ENCODE data around the gene TP53.

TP53 gene

DNA sequence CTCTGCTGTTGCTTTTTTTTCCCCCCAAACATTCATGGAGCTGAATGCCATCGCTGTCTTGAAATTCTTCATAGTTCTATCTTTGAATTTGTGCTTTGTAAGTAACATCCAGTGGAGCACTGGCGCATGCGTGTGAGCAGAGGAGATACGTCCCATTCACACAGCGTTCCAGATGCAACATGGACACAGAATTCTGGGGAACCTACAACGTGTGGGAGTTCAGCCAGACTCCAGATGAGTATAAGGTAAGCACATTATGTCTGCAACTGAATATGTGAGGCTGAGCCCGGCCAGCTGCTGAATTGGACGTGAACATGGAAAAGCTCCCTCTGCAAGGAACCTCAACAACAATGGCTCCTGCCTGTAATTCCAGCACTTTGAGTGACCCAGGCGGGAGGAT lies 40.8 kb downstream of the TP53 start:
- H3K36me3 ChIP-seq (ENCODE audit: control insufficient read depth in 2 of 2, insufficient read depth in 1 of 2, low read length in 2 of 2), result no peaks in the 10 kb centered on the region
- ChIA-PET CTCF (interaction anchor here (0.7 to 1.4 kb wide), 2 partner anchors 24 to 41 kb away, joined by 4 to 5 read pairs; partner anchors contain the start of gene TP53), POLR2A (interaction anchor here (1.0 to 2.2 kb wide), 2 partner anchors 10 to 41 kb away, joined by 5 to 6 read pairs; partner anchors contain the start of gene TP53)
- TF ChIP-seq ZNF610 (tag by site-specific recombination; IDR thresholded peaks at IDR 0.05; ENCODE audit: borderline replicate concordance), result no peak
- no peak for TF ChIP-seq ZXDB (tag by site-specific recombination; IDR thresholded peaks at IDR 0.05)
- no peak for TF ChIP-seq ZNF202 (tag by site-specific recombination; IDR thresholded peaks at IDR 0.05; ENCODE audit: borderline replicate concordance)
- TF ChIP-seq, protein P1, sequence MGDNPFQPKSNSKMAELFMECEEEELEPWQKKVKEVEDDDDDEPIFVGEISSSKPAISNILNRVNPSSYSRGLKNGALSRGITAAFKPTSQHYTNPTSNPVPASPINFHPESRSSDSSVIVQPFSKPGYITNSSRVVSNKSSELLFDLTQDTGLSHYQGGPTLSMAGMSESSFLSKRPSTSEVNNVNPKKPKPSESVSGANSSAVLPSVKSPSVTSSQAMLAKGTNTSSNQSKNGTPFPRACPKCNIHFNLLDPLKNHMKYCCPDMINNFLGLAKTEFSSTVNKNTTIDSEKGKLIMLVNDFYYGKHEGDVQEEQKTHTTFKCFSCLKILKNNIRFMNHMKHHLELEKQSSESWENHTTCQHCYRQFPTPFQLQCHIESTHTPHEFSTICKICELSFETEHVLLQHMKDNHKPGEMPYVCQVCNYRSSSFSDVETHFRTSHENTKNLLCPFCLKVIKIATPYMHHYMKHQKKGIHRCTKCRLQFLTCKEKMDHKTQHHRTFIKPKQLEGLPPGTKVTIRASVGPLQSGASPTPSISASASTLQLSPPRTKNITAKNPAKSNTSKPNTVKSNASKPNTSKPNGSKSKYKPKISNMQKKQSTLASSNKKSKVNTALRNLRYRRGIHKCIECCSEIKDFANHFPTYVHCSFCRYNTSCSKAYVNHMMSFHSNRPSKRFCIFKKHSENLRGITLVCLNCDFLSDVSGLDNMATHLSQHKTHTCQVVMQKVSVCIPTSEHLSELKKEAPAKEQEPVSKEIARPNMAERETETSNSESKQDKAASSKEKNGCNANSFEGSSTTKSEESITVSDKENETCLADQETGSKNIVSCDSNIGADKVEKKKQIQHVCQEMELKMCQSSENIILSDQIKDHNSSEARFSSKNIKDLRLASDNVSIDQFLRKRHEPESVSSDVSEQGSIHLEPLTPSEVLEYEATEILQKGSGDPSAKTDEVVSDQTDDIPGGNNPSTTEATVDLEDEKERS (tag by site-specific recombination; IDR thresholded peaks at IDR 0.05), result no peak
- TF ChIP-seq ZNF266 (tag by site-specific recombination; IDR thresholded peaks at IDR 0.05; ENCODE audit: low read depth), result no peak
- no peak for TF ChIP-seq ZNF239 (tag by site-specific recombination; IDR thresholded peaks at IDR 0.05)
- no peak for TF ChIP-seq GLI4 (tag by site-specific recombination; IDR thresholded peaks at IDR 0.05)
- TF ChIP-seq, protein P2, sequence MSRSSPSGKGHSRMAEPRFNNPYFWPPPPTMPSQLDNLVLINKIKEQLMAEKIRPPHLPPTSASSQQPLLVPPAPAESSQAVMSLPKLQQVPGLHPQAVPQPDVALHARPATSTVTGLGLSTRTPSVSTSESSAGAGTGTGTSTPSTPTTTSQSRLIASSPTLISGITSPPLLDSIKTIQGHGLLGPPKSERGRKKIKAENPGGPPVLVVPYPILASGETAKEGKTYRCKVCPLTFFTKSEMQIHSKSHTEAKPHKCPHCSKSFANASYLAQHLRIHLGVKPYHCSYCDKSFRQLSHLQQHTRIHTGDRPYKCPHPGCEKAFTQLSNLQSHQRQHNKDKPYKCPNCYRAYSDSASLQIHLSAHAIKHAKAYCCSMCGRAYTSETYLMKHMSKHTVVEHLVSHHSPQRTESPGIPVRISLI (tag by site-specific recombination; IDR thresholded peaks at IDR 0.05), result no peak
- no peak for TF ChIP-seq OVOL3 (tag by site-specific recombination; IDR thresholded peaks at IDR 0.05)
- TF ChIP-seq ZNF404 (tag by site-specific recombination; IDR thresholded peaks at IDR 0.05), result no peak
- TF ChIP-seq, protein P3, sequence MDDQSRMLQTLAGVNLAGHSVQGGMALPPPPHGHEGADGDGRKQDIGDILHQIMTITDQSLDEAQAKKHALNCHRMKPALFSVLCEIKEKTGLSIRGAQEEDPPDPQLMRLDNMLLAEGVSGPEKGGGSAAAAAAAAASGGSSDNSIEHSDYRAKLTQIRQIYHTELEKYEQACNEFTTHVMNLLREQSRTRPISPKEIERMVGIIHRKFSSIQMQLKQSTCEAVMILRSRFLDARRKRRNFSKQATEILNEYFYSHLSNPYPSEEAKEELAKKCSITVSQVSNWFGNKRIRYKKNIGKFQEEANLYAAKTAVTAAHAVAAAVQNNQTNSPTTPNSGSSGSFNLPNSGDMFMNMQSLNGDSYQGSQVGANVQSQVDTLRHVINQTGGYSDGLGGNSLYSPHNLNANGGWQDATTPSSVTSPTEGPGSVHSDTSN (CRISPR knock-in tag; IDR thresholded peaks at IDR 0.05), result no peak
- TF ChIP-seq ZNF341 (tag by site-specific recombination; IDR thresholded peaks at IDR 0.05; ENCODE audit: low read depth), result no peak
- TF ChIP-seq ZNF843 (tag by site-specific recombination; IDR thresholded peaks at IDR 0.05), result no peak
- TF ChIP-seq SETDB1 (IDR thresholded peaks at IDR 0.05; ENCODE audit: insufficient read length, low read length), result no peak
- TF ChIP-seq, protein P4, sequence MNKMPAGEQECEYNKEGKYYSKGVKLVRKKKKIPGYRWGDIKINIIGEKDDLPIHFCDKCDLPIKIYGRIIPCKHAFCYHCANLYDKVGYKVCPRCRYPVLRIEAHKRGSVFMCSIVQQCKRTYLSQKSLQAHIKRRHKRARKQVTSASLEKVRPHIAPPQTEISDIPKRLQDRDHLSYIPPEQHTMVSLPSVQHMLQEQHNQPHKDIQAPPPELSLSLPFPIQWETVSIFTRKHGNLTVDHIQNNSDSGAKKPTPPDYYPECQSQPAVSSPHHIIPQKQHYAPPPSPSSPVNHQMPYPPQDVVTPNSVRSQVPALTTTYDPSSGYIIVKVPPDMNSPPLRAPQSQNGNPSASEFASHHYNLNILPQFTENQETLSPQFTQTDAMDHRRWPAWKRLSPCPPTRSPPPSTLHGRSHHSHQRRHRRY (tag by site-specific recombination; IDR thresholded peaks at IDR 0.05), result no peak
- no peak for TF ChIP-seq ZNF274 (IDR thresholded peaks at IDR 0.05; ENCODE audit: low read length)
- TF ChIP-seq ZNF274 (tag by site-specific recombination; IDR thresholded peaks at IDR 0.05; ENCODE audit: borderline replicate concordance), result no peak
- H3K4me3 ChIP-seq (ENCODE audit: low read depth, low read length), result no peak overlapping the region
- no peaks in the 10 kb centered on the region for H3K9me3 ChIP-seq (ENCODE audit: control insufficient read depth, insufficient read depth, low read depth, low read length)
- peaks cover 5% of the 10 kb centered on the region for H3K4me1 ChIP-seq (ENCODE audit: control insufficient read depth, insufficient read depth, low read length)
- no peak overlapping the region for H3K27ac ChIP-seq (ENCODE audit: extremely low read depth, low read depth, low read length)

DNA sequence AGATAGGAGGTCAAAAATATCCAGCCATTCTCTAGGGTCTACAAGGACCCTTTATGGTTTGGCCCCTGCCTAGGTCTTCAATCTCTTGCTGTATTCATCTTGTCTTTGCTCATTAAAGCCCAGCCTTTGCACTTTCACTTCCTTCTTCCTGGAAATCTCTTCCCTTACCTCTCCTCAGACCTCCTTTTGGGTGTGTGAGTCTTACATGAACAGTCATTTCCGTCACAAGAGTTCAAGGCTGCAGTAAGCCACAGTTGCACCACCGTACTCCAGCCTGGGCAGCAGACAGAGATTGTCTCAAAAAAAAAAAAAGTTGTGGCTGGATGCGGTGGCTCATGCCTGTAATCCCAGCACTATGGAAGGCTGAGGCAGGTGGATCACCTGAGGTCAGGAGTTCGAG lies 42.5 kb downstream of the TP53 start:
- CTCF ChIA-PET, result no interaction called here
- POLR2A ChIA-PET, result no interaction called here
- Histone ChIP-seq H3K27ac (ENCODE audit: extremely low read depth, low read depth, low read length) (no peak overlapping the region), H3K9me3 (ENCODE audit: control insufficient read depth, insufficient read depth, low read depth, low read length) (no peaks in the 10 kb centered on the region), H3K4me1 (ENCODE audit: control insufficient read depth, insufficient read depth, low read length) (no peaks in the 10 kb centered on the region), H3K4me3 (ENCODE audit: low read depth, low read length) (no peak overlapping the region), H3K36me3 (ENCODE audit: control insufficient read depth in 2 of 2, insufficient read depth in 1 of 2, low read length in 2 of 2) (no peaks in the 10 kb centered on the region)
- no peak for TF ChIP-seq ZNF768 (tag by site-specific recombination; IDR thresholded peaks at IDR 0.05)
- TF ChIP-seq ZNF404 (tag by site-specific recombination; IDR thresholded peaks at IDR 0.05), result no peak
- TF ChIP-seq ZNF555 (tag by site-specific recombination; conservative IDR thresholded peaks at IDR 0.05), result no peak
- no peak for TF ChIP-seq ZBTB7A (tag by site-specific recombination; IDR thresholded peaks at IDR 0.05; ENCODE audit: low read depth)
- no peak for TF ChIP-seq ZNF239 (tag by site-specific recombination; IDR thresholded peaks at IDR 0.05)
- TF ChIP-seq, protein P5, sequence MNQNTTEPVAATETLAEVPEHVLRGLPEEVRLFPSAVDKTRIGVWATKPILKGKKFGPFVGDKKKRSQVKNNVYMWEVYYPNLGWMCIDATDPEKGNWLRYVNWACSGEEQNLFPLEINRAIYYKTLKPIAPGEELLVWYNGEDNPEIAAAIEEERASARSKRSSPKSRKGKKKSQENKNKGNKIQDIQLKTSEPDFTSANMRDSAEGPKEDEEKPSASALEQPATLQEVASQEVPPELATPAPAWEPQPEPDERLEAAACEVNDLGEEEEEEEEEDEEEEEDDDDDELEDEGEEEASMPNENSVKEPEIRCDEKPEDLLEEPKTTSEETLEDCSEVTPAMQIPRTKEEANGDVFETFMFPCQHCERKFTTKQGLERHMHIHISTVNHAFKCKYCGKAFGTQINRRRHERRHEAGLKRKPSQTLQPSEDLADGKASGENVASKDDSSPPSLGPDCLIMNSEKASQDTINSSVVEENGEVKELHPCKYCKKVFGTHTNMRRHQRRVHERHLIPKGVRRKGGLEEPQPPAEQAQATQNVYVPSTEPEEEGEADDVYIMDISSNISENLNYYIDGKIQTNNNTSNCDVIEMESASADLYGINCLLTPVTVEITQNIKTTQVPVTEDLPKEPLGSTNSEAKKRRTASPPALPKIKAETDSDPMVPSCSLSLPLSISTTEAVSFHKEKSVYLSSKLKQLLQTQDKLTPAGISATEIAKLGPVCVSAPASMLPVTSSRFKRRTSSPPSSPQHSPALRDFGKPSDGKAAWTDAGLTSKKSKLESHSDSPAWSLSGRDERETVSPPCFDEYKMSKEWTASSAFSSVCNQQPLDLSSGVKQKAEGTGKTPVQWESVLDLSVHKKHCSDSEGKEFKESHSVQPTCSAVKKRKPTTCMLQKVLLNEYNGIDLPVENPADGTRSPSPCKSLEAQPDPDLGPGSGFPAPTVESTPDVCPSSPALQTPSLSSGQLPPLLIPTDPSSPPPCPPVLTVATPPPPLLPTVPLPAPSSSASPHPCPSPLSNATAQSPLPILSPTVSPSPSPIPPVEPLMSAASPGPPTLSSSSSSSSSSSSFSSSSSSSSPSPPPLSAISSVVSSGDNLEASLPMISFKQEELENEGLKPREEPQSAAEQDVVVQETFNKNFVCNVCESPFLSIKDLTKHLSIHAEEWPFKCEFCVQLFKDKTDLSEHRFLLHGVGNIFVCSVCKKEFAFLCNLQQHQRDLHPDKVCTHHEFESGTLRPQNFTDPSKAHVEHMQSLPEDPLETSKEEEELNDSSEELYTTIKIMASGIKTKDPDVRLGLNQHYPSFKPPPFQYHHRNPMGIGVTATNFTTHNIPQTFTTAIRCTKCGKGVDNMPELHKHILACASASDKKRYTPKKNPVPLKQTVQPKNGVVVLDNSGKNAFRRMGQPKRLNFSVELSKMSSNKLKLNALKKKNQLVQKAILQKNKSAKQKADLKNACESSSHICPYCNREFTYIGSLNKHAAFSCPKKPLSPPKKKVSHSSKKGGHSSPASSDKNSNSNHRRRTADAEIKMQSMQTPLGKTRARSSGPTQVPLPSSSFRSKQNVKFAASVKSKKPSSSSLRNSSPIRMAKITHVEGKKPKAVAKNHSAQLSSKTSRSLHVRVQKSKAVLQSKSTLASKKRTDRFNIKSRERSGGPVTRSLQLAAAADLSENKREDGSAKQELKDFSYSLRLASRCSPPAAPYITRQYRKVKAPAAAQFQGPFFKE (tag by site-specific recombination; IDR thresholded peaks at IDR 0.05; ENCODE audit: borderline replicate concordance), result no peak
- no peak for TF ChIP-seq ZNF670 (tag by site-specific recombination; IDR thresholded peaks at IDR 0.05; ENCODE audit: low read depth)
- no peak for TF ChIP-seq ZFP41 (tag by site-specific recombination; IDR thresholded peaks at IDR 0.05; ENCODE audit: borderline replicate concordance)
- TF ChIP-seq REPIN1 (tag by site-specific recombination; IDR thresholded peaks at IDR 0.05; ENCODE audit: low read depth), result no peak
